Superior temporal gyrus (tissue), 1 donor: Measurements from ENCODE around the gene SLC2A5.
"Not testable (repeated sequence)": the region's sequence is repeated elsewhere in the genome, so short reads cannot be mapped to it uniquely, and the experiment has no call there.

ENCODE experiments used
- DNase-seq: peaks from one replicate; pipeline ENCODE4 v3.0.0-alpha.2; 2016; ENCODE audit errors: extremely low spot score

SLC2A5 gene

DNA sequence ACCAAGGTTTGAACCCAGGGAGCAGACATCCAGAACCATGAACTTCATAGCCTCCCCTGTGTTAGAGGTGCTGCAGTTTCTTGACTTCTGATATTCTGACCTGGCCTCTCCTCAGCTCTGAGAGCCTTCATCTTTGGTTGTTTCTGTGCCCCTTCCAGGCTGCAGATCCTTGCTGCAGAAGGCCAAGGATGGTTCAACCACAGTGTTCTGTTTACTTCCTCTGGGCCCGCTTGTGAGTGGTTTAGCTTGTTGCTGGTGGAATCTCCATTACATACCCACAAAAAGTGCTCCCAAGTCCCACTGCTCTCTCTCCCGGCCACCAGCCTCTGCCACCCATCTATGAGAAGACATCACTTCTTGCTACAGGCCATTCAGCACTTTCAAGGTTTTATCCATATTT lies 34.2 kb downstream of the SLC2A5 start:
- no peak for DNase-seq

DNA sequence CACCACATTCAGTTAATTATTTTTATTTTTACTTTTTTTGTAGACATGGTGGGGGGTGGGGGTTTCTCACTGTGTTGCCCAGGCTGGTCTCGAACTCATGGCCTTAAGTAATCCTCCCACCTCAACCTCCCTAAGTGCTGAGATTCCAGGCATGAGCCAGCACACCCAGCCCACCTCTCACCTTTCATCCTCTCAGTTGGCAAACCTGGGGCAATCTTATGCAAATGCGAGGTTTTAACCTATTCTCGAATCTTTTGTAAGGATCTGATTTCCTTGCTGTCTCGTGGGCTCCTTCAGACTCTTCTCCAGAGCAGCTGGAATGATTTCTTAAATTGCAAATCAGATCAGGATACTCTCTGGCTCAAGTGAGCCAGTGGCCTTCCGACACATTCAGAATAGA lies 36.1 kb downstream of the SLC2A5 start:
- no peak for DNase-seq

- no peak for DNase-seq
Observed at GRCh38 chr1:9031484-9032259, 37.8 kb downstream of the SLC2A5 start.

GRCh38 chr1:9031077-9031476 lies 38.4 kb downstream of the SLC2A5 start:
- not testable (repeated sequence) for DNase-seq

- DNase-seq: no peak
Observed at GRCh38 chr1:9028921-9029705, 40.3 kb downstream of the SLC2A5 start.

DNA sequence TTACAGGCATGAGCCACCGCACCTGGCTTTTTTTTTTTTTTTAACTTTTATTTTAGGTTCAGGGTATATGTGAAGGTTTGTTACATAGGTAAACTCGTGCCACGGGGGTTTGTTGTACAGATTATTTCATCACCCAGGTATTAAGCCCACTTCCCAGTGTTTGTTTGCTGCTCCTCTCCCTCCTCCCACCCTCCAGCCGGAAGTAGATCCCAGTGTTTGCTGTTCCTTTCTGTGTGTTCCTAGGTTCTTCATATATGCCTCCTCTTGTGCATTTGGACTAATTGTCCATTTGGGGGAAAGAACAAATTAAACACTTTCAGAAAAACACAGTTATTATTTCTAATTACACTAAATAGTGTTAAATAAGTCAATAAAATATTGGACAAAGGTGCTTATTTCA lies 42.1 kb downstream of the SLC2A5 start:
- DNase-seq: no peak

DNA sequence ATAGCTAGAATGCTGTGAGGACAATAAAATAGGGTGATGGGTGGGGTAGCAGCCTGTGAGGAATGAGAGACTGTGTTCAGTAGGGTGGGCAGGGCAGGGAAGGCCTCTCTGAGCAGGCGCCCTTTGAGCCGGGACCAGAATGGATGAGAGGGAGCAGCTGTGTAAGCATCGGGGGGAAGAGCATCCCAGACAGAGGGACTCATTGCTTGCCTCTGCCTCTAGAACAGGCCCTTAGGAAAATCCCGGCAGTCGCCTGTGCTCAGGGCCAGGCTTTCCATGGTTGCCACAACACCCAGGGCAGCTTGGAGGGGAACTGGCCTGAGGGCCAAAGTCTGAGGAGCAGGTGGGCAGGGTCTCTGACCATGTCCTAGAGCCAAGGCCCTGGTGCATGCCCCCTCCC lies 44.0 kb downstream of the SLC2A5 start:
- DNase-seq: no peak

GRCh38 chr1:9024837-9025236 lies 44.6 kb downstream of the SLC2A5 start:
- no peak for DNase-seq

GRCh38 chr1:9022773-9023172 lies 46.7 kb downstream of the SLC2A5 start:
- DNase-seq: no peak

DNA sequence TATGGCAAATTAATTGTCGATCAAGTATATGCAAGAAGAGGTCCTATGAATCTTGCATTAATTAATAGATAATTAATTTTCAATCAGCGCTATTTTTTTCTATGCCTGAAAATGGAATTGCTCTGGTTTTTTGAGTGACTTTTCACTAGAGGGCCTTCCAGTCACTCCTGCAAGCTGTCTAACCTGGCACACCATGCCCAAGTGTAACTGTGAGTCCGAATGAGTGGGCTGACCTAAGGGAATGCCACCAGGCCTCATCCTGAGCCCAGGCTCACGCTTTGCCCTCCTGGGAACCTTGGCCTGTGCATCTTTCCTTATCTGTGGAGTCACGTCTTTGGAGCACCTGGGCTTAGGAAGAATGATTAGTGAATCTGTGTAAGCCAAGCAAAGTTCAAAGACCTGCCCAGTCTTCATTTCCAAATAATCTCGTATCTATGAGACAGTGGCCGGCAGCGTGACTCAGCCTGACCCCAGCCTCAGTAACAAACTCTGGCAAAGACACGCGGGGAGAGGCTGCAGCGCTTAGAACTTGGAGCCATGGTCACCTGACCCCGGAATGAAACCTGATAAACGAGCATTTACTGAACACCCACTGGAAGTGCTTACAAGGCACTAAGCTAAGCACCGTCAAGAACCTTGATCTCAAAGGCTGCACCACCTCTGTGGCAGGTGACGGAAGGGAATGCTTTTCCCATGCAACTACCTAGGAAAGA lies 47.3 kb downstream of the SLC2A5 start:
- DNase-seq: not testable (repeated sequence)

- no peak for DNase-seq
Observed at GRCh38 chr1:9020305-9020704, 49.1 kb downstream of the SLC2A5 start.

GRCh38 chr1:9019896-9020295 lies 49.5 kb downstream of the SLC2A5 start:
- no peak for DNase-seq

- DNase-seq: no peak
Observed at GRCh38 chr1:9018333-9018732, 51.1 kb downstream of the SLC2A5 start.

GRCh38 chr1:9016455-9016854 lies 53.0 kb downstream of the SLC2A5 start:
- DNase-seq: no peak

DNA sequence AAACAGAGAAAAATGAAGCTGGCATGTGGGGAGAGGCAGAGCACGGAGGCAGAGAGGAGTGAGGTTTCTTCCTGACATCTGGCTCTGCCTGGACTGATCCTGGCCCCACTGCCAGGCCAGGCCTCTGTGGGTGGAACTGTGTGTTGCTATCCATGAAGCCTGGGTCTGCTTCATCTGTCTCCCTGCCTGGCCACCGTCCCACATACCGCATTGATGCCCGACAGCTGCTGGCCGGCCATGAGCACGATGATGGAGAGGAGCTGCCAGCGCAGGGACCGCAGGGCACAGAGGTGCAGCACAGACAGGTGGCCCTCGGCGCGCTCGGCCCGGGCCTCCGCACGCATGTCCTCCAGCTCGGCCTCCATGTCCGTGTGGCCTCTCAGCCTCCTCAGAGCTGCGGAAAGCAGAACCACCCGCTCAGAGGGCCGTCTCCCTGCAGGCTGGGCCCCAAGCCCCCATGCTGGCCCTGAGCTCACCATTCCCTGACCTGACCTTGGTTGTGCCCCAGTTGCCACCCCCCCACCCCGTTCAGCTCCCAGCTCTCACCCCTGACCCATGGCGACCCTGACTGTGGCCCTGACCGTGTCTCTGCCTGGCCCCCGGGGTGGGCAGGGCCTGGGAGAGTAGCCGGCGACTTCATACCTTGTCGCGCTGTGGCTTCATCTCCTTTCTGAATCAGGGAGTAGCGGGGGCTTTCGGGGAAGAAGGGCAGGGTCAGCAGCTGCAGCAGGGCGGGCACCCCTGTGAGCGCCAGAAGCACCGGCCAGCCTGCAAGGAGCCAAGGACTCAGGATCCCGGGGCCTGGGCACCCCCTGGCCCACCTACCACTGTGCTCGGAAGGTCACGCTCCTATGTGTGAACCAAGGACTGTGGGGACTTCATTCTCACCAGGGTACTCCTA lies 54.7 kb downstream of the SLC2A5 start:
- no peak for DNase-seq

- no peak for DNase-seq
Observed at GRCh38 chr1:9013819-9014218, 55.6 kb downstream of the SLC2A5 start.

GRCh38 chr1:9010781-9011323 lies 58.6 kb downstream of the SLC2A5 start:
- DNase-seq: no peak

- DNase-seq: no peak
Observed at GRCh38 chr1:9009438-9010370, 59.7 kb downstream of the SLC2A5 start.

GRCh38 chr1:9008236-9008635 lies 61.2 kb downstream of the SLC2A5 start:
- no peak for DNase-seq

DNA sequence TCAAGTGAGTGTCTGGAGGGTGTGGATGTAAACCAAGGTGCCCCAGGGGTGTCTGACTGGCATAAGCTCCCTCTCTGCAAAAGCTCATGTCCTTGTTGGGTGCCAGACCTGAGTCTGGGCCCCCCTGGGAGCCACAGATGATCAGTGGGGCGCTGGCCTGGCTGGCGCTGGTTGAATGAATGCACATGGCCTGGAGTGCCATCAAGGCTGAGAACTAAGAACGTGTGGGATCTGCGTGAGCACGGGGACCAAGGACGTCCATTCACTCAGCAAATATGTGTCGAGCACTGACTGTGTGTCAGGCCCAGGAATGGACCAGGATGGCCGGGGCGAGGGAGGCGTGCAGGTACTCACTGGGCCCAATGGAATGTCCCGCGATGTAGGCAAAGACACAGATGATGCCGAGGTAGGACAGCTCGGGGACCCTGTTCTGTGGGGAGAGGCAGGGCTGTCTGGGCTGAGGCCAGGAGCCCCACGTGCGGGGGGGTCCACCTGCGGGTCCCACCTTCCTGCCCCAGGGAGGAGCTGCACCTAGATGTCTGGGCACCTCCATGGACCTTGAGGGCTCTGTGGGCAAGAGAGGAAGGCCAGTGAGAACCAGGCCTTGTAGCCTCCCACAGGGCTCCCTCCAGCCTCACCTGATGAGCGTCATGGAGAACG lies 62.3 kb downstream of the SLC2A5 start:
- no peak for DNase-seq
